Endothelial cell of umbilical vein (primary cell): ENCODE results near the gene SDCCAG8. TPM values are rescaled to one million over a fixed set of nuclear protein-coding genes. Genes with fewer than 3 reads are reported as not detected.

Source experiments
- BruUV-seq: library from RNA; stranded (reverse); fragments of 400-500 nt; replicated peaks from 2 replicates; lab custom pipeline; 2021; lab: Mats Ljungman, UMichigan
- CTCF ChIA-PET: fragments of 300-600, 350-600 bp; sonication (Branson Sonifier 250); formaldehyde crosslinking; loops from one replicate; lab custom pipeline; 2021; ENCODE audit warnings: antibody characterized with exemption, inconsistent platforms; lab: Charles Lee
- POLR2A ChIA-PET: fragments of 300-600, 350-600 bp; sonication (Branson Sonifier 250); formaldehyde crosslinking; loops from one replicate; lab custom pipeline; 2021; ENCODE audit warnings: antibody characterized with exemption, inconsistent platforms; lab: Charles Lee
- DNase-seq: peaks from one replicate; pipeline ENCODE4 v3.0.0-alpha.2; 2011; ENCODE audit warnings: low read depth, low spot score
- FAIRE-seq: peaks from 2 replicates; lab custom pipeline; 2011; peaks lifted over from hg19 to GRCh38; lab: Jason Lieb, UNC
- H2AFZ ChIP-seq: 2 replicates; pipeline ENCODE4 v1.6.0; 2012; ENCODE audit warnings: low read depth, low read length, control low read depth, inconsistent platforms
- H3K27ac ChIP-seq: 2 replicates; pipeline ENCODE4 v1.5.1; 2011; ENCODE audit warnings: low read depth, mild to moderate bottlenecking, control low read depth, low read length, moderate library complexity; ENCODE audit not compliant: insufficient read depth
- H3K27me3 ChIP-seq, 2 experiments: 2 replicates each; pipeline versions ENCODE4 v1.6.0 to v1.6.1; 2011; ENCODE audit warnings: low read length in 2 of 2, mixed read lengths in 1 of 2; ENCODE audit not compliant: control insufficient read depth in 2 of 2, insufficient read depth in 2 of 2
- H3K36me3 ChIP-seq, 2 experiments: 2 replicates in 1 of 2; 3 replicates in 1 of 2; pipeline ENCODE4 v1.5.1; 2011; ENCODE audit warnings: low read length in 2 of 2, mild to moderate bottlenecking in 1 of 2, moderate library complexity in 1 of 2; ENCODE audit not compliant: control insufficient read depth in 2 of 2, insufficient read depth in 2 of 2; ENCODE audit errors: extremely low read depth in 1 of 2
- H3K4me1 ChIP-seq: 3 replicates; pipeline ENCODE4 v1.5.1; 2011; ENCODE audit warnings: mild to moderate bottlenecking, low read length; ENCODE audit not compliant: control insufficient read depth, insufficient read depth; ENCODE audit errors: extremely low read depth
- H3K4me2 ChIP-seq: 2 replicates; pipeline ENCODE4 v1.6.1; 2011; ENCODE audit warnings: low read length, control low read depth, mixed read lengths; ENCODE audit not compliant: insufficient read depth
- H3K4me3 ChIP-seq, 3 experiments: fragments of 200-600 bp in 1 of 3; sonication (generic), shearing (Covaris generic) in 1 of 3; replicated peaks in 1 of 3; 2 replicates each; pipeline ENCODE4 v1.5.1; 2011 to 2016; ENCODE audit warnings: control low read depth in 3 of 3, low read length in 3 of 3, mild to moderate bottlenecking in 2 of 3, inconsistent platforms in 1 of 3, low read depth in 1 of 3, moderate library complexity in 1 of 3; ENCODE audit not compliant: insufficient read depth in 1 of 3
- H3K79me2 ChIP-seq: 2 replicates; pipeline ENCODE4 v1.6.0; 2012; ENCODE audit warnings: low read length, inconsistent platforms; ENCODE audit not compliant: control insufficient read depth, insufficient read depth
- H3K9ac ChIP-seq: replicated peaks from 2 replicates; pipeline ENCODE3; 2011; ENCODE audit warnings: low read length, control low read depth; ENCODE audit not compliant: insufficient read depth; ENCODE audit errors: extremely low read depth
- H3K9me1 ChIP-seq: replicated peaks from 3 replicates; pipeline ENCODE4 v1.6.0; 2011; ENCODE audit warnings: mild to moderate bottlenecking, low read length; ENCODE audit not compliant: control insufficient read depth, insufficient read depth; ENCODE audit errors: extremely low read depth
- H3K9me3 ChIP-seq: replicated peaks from 2 replicates; pipeline ENCODE4 v1.5.1; 2012; ENCODE audit warnings: low read length, inconsistent platforms; ENCODE audit not compliant: control insufficient read depth, insufficient read depth
- H4K20me1 ChIP-seq: replicated peaks from 2 replicates; pipeline ENCODE3; 2011; ENCODE audit warnings: mild to moderate bottlenecking, low read length; ENCODE audit not compliant: control insufficient read depth, insufficient read depth; ENCODE audit errors: extremely low read depth
- EZH2 ChIP-seq: IDR thresholded peaks from 2 replicates; pipeline ENCODE4 v1.6.1; 2012; ENCODE audit warnings: borderline replicate concordance, low read depth, mild to moderate bottlenecking, moderate library complexity, low read length, inconsistent platforms; ENCODE audit not compliant: severe bottlenecking
- FOS ChIP-seq: IDR thresholded peaks from 2 replicates; pipeline ENCODE4 v1.6.1; 2011; ENCODE audit warnings: mild to moderate bottlenecking, low read length, moderate library complexity, borderline replicate concordance; ENCODE audit not compliant: insufficient read depth
- GATA2 ChIP-seq: IDR thresholded peaks from 2 replicates; pipeline ENCODE4 v1.7.0; 2011; ENCODE audit warnings: low read depth, mild to moderate bottlenecking, moderate library complexity, mixed read lengths, low read length; ENCODE audit not compliant: insufficient read length, insufficient read depth
- JUN ChIP-seq: IDR thresholded peaks from 2 replicates; pipeline ENCODE4 v1.6.1; 2011; ENCODE audit warnings: borderline replicate concordance, low read depth; ENCODE audit not compliant: insufficient read length, insufficient read depth
- MYC ChIP-seq: IDR thresholded peaks from one replicate; pipeline ENCODE4 v1.6.1; 2011; ENCODE audit warnings: mild to moderate bottlenecking, low read depth, low read length
- POLR2A ChIP-seq: IDR thresholded peaks from 2 replicates; pipeline ENCODE4 v1.6.1; 2012; ENCODE audit warnings: low read depth, mild to moderate bottlenecking, control low read depth, low read length
- dilution Hi-C: fragments of 300-500 bp; cut with MboI; formaldehyde crosslinking; loops from one replicate; pipeline ENCODE4 v1.15.0; 2019; ENCODE audit warnings: low sequenced_read_pairs; ENCODE audit not compliant: extremely low pct_ligation_motif_present
- intact Hi-C: fragments of 100-400 bp; cut with micrococcal nuclease; formaldehyde crosslinking; loops from one replicate; pipeline ENCODE4 v1.10.0; 2022
- polyA plus RNA-seq, 4 experiments: library from polyadenylated mRNA; depleted of rRNA in 3 of 4; stranded (reverse) in 3 of 4; unstranded in 1 of 4; fragments of >200 nt; gene quantifications; 2 replicates each; pipeline versions ENCODE4 v1.2.1 to v1.2.3, GENCODE V29; 2011 to 2012; ENCODE audit warnings: missing spikeins in 1 of 4
- total RNA-seq: library from RNA; stranded (reverse); gene quantifications from 2 replicates; pipeline ENCODE4 v1.2.3, GENCODE V29; 2021
- TF ChIP-seq, protein P1 (sequence below), 2 donors: IDR thresholded peaks; 1 replicate in 1 of 2; 2 replicates in 1 of 2; pipeline ENCODE4 v1.5.1; 2011; ENCODE audit warnings: low read length in 2 of 2, mild to moderate bottlenecking in 2 of 2, moderate library complexity in 2 of 2, control low read depth in 1 of 2, inconsistent platforms in 1 of 2, low read depth in 1 of 2; ENCODE audit not compliant: insufficient read depth in 1 of 2; ENCODE audit errors: extremely low read depth in 1 of 2
- TF ChIP-seq, protein P2 (sequence below): IDR thresholded peaks from 2 replicates; pipeline ENCODE4 v1.6.1; 2011; ENCODE audit not compliant: insufficient read depth, insufficient read length

SDCCAG8 gene
- total and polyA plus RNA-seq, 2 donors (not counting 3 experiments of a cell fraction or from before 2014, with no cell fraction given): 14.6 to 25.7 TPM

- Histone ChIP-seq H3K4me2 (no peak overlapping the region), H3K9me3 (no peaks in the 10 kb centered on the region), H3K4me3 (no peak overlapping the region), H3K9ac (no peak overlapping the region), H3K36me3 (peaks cover 2 to 9% of the 10 kb centered on the region in 2 experiments), H3K9me1 (no peaks in the 10 kb centered on the region), H3K27ac (no peak overlapping the region), H2AFZ (no peak overlapping the region), H3K4me1 (no peaks in the 10 kb centered on the region), H4K20me1 (no peaks in the 10 kb centered on the region), H3K27me3 (no peaks in the 10 kb centered on the region), H3K79me2 (no peaks in the 10 kb centered on the region)
- BruUV-seq: no TSS peak
- dilution Hi-C loops: no loop called here
- DNase-seq (no peak), FAIRE-seq (no peak)
- CTCF ChIA-PET: interaction anchor here (1.4 kb wide), 1 partner anchor 61 kb away, joined by 4 read pairs; no protein-coding TSS in a partner anchor
- POLR2A ChIA-PET: no interaction called here
- no peak for TF ChIP-seq JUN
- TF ChIP-seq FOS: no peak
- TF ChIP-seq EZH2: no peak
- no peak for TF ChIP-seq MYC
- TF ChIP-seq, protein P1, sequence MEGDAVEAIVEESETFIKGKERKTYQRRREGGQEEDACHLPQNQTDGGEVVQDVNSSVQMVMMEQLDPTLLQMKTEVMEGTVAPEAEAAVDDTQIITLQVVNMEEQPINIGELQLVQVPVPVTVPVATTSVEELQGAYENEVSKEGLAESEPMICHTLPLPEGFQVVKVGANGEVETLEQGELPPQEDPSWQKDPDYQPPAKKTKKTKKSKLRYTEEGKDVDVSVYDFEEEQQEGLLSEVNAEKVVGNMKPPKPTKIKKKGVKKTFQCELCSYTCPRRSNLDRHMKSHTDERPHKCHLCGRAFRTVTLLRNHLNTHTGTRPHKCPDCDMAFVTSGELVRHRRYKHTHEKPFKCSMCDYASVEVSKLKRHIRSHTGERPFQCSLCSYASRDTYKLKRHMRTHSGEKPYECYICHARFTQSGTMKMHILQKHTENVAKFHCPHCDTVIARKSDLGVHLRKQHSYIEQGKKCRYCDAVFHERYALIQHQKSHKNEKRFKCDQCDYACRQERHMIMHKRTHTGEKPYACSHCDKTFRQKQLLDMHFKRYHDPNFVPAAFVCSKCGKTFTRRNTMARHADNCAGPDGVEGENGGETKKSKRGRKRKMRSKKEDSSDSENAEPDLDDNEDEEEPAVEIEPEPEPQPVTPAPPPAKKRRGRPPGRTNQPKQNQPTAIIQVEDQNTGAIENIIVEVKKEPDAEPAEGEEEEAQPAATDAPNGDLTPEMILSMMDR (IDR thresholded peaks at IDR 0.05; ENCODE audit: extremely low read depth in 1 of 2, insufficient read depth in 1 of 2, low read depth in 1 of 2, low read length in 2 of 2): no peak
- TF ChIP-seq GATA2: no peak
- TF ChIP-seq POLR2A: no peak
- TF ChIP-seq, protein P2, sequence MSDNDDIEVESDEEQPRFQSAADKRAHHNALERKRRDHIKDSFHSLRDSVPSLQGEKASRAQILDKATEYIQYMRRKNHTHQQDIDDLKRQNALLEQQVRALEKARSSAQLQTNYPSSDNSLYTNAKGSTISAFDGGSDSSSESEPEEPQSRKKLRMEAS: no peak
- intact Hi-C loops: loop anchor here (5.0 to 10.0 kb wide), 2 partner anchors 359 to 1106 kb away; partner anchors contain the start of gene ADSS2
Observed at GRCh38 chr1:243348331-243348730, 92.5 kb downstream of the SDCCAG8 start.
